ENCODE measurements around the gene C22orf39.

Gene C22orf39

GRCh38 chr22:19405133-19405532 is 42.4 kb downstream of the C22orf39 start:
- no peak for DNase-seq (ENCODE audit: low spot score)
- TF ChIP-seq CTCF (IDR thresholded peaks at IDR 0.05; ENCODE audit: extremely low read depth, insufficient read depth, missing control alignments) = no peak
- in situ Hi-C loops (cut with MboI; ENCODE audit: low pct_unique_long_range_greater_than_20kb, low sequenced_read_pairs, unreplicated experiment) = no loop called here

- in situ Hi-C loops (cut with MboI; ENCODE audit: low pct_unique_long_range_greater_than_20kb, low sequenced_read_pairs, unreplicated experiment) = no loop called here
- no peak for DNase-seq (ENCODE audit: low spot score)
- TF ChIP-seq CTCF (IDR thresholded peaks at IDR 0.05; ENCODE audit: extremely low read depth, insufficient read depth, missing control alignments) = no peak
Measured at GRCh38 chr22:19404676-19405075, 42.8 kb downstream of the C22orf39 start.

GRCh38 chr22:19402642-19403191 is 44.8 kb downstream of the C22orf39 start:
- in situ Hi-C loops (cut with MboI; ENCODE audit: low pct_unique_long_range_greater_than_20kb, low sequenced_read_pairs, unreplicated experiment) = no loop called here
- DNase-seq (ENCODE audit: low spot score) = no peak
- TF ChIP-seq CTCF (IDR thresholded peaks at IDR 0.05; ENCODE audit: extremely low read depth, insufficient read depth, missing control alignments) = no peak

- TF ChIP-seq CTCF (IDR thresholded peaks at IDR 0.05; ENCODE audit: extremely low read depth, insufficient read depth, missing control alignments) = no peak
Measured at GRCh38 chr22:19401483-19401882, 46.0 kb downstream of the C22orf39 start.

GRCh38 chr22:19400881-19401280 is 46.6 kb downstream of the C22orf39 start:
- TF ChIP-seq CTCF (IDR thresholded peaks at IDR 0.05; ENCODE audit: extremely low read depth, insufficient read depth, missing control alignments) = no peak
- in situ Hi-C loops (cut with MboI; ENCODE audit: low pct_unique_long_range_greater_than_20kb, low sequenced_read_pairs, unreplicated experiment) = no loop called here
- no peak for DNase-seq (ENCODE audit: low spot score)

More at GRCh38 chr22:19401483-19401882, 46.0 kb downstream of the C22orf39 start:
- no peak for DNase-seq (ENCODE audit: low spot score)
- in situ Hi-C loops (cut with MboI; ENCODE audit: low pct_unique_long_range_greater_than_20kb, low sequenced_read_pairs, unreplicated experiment) = no loop called here

- in situ Hi-C loops (cut with MboI; ENCODE audit: low pct_unique_long_range_greater_than_20kb, low sequenced_read_pairs, unreplicated experiment) = loop anchor here (10.0 kb wide), 1 partner anchor 236 kb away; no protein-coding TSS in a partner anchor
- no peak for DNase-seq (ENCODE audit: low spot score)
- no peak for TF ChIP-seq CTCF (IDR thresholded peaks at IDR 0.05; ENCODE audit: extremely low read depth, insufficient read depth, missing control alignments)
Measured at GRCh38 chr22:19398652-19399051, 48.9 kb downstream of the C22orf39 start.
